Inflammatory macrophage treated with lipopolysaccharide for 1 hour (primary cell): ENCODE measurements around the gene C18orf32.
"Not testable (repeated sequence)": the region's sequence is repeated elsewhere in the genome, so short reads cannot be mapped to it uniquely, and the experiment has no call there.

Source experiments
- DNase-seq, 2 donors: peaks; one replicate each; pipeline ENCODE4 v3.0.0-alpha.2; 2020 to 2022

C18orf32 gene

DNA sequence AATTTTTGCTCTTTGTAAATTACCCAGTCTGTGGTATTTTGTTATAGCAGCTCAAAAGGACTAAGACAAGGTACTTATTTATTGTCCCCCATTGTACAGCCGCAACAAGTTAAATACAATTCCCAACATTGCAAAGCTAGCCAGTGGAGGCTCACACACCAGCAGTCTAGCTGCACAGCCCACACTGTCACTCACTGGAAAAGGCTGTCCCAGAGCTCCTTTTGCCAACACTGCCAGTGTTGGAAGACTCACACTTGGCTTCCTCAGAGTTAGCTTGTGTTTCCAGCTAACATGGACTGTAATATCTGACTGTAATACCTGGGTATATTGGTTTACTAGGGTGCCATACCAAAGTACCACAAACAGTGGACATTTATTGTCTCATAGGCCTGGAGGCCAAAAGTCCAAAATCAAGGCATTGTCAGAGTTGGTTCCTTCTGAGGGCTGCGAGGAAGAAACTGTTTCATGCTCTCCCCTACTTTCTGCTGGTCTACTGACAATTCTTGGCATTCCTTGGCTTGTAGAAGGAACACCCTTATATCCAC is 19.9 kb downstream of the C18orf32 start:
- DNase-seq = no peak

DNA sequence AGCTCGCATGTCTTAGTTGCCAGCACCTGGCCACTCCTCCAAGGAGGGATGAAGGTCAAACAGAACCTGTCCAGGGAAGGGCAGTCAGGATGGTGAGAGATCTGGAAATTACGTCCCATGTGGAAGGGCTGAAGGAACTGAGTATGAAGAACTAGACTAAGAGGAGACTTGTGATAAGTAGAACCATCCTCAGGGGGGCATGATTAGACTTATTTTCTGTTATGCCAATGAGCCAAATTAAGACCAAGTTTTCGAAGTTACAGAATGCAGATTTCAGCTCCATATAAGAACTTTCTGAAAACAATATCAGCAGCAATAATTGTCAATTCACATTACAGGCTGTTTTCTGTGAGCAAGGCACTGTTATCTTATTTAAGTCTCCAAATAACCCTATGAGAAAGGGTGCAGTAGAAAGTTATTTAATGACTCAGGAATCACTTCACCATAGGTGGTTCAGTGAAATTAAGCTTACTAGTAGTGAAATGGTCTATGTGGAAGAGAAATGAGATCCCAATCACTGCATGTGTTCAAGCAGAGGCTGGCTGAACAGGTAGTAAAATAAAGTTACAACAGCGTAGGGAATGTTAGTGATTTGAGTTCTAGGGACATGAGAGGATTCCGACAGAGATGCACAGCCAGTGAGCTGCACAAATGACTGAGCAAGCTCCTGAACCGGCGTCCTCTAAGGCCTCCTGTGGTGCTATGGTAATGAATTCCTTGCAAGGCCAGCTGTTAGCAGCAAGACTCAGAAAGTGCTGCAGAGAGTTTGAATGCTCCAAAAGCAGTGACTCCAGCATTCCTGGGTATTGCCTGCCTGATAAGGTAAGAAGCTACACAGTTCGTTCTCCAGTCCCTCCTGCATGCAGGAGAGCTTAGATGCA is 22.1 kb downstream of the C18orf32 start:
- no peak for DNase-seq

DNA sequence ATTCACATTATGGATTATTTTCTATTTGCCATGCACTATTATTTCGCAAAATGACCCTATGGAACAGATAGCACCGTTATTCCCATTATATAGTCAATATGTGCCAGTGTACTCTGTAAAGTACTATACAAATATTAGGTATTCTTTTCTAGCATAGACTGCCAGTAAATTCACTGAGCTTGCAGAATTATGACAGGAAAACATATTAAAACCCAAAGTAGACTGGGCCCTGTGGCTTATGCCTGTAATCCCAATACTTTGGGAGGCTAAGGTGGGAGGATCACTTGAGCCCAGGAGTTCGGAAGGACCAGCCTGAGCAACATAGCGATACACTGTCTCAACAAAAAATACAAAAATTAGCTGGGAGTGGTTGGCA is 25.4 kb downstream of the C18orf32 start:
- no peak for DNase-seq

DNA sequence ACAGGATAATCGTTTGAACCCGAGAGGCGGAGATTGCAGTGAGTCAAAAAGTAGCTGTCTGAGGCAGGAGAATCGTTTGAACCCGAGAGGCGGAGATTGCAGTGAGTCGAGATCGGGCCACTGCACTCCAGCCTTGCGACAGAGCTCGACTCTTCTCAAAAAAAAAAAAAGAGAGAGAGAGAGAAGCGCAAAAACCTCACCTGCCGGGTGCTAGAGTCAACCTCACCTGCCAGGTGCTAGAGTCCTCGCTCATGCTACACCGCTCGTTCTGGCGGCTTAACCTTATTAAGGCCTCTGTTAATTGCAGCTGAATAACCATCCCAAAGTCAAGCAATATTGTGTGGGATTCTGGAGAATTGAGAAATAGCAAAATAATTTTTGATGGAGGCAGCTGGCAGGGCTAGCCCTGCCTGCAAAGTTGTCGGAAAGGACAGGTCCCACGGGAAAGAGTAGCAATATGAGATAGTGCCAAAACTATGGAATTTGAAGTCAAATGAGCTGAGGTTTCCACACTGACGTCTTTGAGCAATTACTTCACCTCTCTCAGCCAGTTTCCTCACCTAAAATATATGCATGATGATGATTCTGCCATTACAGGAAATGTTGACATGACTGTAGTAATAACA is 25.9 kb downstream of the C18orf32 start:
- DNase-seq = no peak

DNA sequence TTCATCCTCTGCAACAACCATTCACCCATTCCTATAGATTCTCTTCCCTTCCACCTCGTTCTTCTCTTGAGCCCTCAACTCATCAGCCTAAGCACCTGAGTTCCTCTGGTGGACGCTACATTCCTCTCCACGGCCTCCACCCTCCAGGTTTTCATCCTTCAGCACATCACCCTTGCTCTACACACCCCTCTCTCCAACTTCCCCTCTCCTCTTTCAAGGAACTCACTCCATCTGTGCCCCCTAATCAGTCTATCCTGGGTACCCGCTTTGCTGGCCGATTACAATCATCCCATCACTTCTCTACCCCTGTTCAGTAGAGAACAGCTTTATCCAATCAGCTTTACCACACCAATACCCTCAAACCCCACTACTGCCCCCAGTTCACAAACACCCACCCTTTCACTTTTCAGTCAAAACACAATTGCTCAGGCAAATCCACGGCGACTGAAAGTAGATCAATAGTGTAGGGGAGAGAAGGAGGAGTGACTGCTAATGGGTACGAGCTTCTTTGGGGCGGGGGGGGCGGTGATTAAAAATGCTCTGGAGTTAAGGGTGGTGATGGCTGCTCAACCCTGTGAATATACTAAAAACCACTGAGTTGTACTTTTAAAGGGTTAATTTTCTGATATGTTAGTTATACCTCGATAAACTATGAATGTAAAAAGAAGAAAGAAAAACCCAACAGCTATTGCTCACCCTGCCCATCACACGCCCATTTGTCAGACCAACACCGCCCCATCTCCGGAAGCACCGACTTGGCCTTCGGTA is 27.4 kb downstream of the C18orf32 start:
- DNase-seq = peak; percentile 14 to 25

DNA sequence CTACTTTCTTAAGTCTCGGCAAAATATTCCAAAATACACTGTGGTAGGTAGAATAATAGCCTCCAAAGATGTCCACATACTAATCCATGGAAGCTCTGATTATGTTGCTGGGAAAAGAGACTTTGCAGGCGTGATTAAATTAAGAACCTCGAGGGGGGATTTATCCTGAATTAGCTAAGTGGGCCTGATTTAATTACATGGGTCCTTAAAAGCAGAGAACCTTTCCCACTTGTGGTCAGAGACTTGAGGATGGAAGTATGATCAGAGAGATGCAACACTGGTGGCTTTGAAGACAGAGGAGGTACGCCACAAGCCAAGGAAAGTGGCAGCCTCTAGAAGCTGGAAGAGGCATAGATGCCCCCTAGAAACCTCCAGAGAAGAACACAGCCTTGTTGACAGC is 29.4 kb downstream of the C18orf32 start:
- DNase-seq = no peak

DNA sequence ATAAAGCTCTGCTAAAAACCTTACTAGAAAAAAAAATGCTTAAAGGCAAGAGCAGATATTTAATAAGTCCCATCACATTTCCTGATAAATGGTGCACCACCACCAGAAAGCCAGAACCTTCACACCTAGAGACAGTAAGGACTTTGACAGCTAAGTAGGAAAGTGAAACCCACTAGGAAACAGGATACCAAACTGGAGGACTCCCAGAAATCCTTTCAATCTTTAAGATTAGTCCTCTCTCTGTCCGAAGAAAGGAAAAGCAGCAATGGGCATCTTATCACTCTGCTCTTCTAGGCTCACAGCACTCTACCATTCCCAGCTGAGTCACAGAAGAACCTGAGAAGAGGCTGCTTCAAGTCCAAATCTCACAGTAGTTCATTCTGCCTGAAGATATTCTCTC is 30.2 kb downstream of the C18orf32 start:
- DNase-seq = no peak

DNA sequence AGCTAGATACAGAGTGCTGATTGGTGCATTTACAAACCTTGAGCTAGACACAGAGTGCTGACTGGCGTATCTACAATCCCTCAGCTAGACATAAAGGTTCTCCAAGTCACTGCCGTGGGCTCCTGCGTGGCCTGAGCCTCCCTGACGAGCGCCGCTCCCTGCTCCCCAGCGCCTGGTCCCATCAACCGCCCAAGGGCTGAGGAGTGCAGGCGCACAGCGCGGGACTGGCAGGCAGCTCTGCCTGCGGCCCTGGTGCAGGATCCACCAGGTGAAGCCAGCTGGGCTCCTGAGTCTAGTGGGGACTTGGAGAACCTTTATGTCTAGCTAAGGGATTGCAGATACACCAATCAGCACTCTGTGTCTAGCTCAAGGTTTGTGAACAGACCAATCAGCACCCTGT is 34.5 kb downstream of the C18orf32 start:
- DNase-seq = not testable (repeated sequence)

DNA sequence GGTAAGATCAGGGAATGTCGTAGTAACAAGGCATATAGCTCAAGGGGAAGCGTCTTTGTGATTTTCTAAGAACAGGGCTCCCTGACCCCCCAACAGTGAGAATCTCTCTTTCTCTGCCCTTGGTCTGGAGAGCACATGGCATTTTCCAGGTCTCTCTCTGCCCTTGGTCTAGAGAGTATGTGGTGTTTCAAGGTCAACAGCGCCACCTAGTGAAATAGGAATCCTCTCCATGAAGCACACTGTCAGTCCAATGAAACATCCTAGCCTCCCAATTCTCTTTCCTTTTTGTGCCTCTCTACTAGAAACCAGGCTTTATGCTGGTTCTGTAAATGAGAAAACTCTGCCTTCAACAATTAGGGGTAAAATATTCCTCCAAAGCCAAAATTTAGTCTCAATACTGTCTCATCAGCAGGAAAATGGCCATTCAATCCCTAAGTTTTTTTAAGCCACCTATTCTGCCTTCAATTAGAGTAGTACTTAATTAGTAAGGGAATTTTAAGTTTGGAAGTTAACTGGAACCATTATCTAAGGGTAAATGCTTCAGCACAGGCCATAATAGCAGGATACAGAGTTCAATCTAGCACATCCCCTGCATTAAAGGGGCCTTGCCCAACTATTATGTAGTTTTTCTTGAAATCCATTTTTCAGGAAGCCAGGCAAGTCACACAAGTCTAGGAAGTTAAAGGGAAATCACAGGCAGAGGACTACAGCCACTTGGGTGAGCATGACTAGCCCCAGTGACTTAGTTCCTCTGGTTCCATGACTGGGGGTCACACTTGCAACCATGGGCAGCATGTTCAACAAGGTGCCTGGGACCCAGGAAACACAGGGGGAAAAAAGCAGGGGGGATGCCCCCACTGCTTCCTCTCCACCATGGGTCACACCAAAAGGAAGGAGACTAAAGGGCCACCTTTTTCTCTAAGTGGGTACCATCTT is 39.0 kb downstream of the C18orf32 start:
- DNase-seq = peak; percentile 8 to 56

DNA sequence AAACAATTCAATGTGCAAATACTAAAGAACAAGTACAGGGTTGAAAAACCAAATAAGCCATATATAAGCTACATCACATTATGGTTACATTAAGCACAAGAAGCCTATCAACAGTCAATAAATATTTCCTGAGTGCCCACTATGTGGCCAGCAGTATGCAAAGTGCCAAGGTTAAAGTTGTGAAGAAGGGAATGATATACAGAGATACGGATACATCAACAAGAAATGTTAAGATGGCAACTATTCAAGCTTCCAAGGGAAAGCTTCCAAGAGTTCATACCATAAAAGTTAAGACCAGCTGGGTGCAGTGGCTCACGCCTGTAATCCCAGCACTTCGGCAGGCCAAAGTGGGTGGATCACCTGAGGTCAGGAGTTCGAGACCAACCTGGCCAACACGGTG is 40.6 kb downstream of the C18orf32 start:
- no peak for DNase-seq

DNA sequence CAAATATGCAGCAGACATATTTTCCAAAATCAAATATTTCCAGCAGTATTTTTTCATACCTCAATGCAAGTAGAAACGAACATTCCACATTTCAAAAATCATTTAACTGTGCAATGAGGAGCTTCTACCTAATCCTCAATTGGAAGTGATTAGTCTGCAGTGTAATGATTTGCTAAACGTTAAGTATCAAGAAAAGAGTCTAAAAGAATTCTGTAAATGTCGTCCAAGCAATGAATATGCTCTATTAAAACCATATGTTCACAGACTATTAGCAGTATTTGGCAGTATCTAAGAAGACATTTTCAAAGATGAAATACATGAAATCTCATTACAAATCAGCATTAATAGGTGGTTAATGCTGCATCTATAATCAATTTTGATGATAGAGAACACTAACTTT is 42.5 kb downstream of the C18orf32 start:
- no peak for DNase-seq

DNA sequence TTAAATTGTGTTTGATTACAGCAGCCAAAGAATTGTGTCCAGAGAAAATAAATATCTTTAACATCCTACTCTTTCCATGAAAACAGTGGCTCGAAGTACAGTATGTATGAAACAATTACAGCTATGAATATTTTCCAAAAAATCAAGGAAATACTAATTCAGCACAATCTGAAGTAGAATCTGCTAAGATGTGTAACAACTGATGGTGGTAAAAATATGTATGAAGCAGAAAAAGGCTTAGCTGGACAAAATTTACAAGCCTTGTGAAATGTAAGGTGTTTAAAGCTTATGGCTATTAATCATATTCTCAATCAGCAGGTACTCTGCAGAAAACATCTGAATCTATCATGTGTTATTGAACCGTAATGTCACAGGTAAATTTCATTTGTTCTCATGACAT is 43.2 kb downstream of the C18orf32 start:
- no peak for DNase-seq

DNA sequence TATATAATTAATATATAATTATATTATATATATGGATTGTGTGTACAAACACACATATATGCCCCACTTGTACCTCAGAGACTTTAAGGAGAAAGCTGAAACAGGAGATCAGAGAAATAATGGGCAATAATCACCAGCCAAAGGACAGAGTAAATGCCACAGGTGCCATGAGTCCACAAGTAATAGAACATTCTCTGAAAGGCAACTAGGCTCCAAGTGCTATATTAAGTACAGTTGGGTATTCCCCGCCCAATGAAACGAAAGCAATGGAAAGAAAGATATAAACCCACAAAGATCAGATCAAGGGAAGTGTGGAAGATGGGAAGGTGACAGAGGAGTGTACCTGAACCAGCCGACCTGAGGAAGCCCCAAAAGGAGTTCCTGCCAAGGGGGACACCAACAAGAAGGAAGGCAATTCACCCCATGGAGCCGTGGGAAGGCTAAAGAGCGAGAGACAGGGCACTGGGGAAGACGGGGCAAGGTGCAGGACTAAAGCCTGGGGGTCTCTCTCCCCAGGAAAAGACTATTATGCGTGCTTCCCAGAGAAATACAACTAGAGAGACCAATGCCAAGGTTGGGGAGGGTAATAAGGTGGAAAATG is 45.6 kb downstream of the C18orf32 start:
- DNase-seq = no peak

DNA sequence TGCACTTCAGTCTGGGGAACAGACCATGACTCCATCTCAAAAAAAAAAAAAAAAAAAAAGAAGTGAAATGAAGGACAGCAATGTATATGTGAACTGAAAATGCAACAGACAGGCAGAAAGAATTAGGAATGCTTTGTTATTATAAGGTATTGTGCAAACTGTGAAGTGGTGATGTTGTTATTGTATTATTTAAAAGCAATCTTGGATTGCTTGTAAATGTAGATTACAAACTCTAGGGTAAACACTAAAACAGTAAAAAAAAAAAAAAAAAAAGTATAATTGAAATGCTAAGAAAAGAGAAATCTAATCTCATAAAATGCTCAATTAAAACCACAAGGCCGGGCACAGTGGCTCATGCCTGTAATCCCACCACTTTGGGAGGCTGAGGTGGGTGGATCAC is 51.9 kb downstream of the C18orf32 start:
- DNase-seq = no peak

DNA sequence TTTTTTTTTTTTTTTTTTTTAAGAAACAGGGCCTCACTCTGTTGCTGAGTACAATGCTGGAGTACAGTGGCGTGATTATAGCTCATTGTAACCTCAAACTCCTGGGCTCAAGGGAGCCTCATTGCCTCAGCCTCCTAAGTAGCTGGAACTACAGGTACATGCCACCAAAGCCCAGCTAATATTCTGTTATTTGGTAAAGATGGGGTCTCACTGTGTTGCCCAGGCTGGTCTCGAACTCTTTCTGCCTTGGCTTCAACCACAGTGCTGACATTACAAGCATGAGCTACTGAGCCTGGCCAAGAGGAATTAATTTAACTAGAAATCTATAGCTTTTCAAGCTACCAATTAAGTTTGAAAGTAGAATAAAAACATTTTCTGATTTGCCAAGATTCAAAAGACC is 54.4 kb downstream of the C18orf32 start:
- no peak for DNase-seq

DNA sequence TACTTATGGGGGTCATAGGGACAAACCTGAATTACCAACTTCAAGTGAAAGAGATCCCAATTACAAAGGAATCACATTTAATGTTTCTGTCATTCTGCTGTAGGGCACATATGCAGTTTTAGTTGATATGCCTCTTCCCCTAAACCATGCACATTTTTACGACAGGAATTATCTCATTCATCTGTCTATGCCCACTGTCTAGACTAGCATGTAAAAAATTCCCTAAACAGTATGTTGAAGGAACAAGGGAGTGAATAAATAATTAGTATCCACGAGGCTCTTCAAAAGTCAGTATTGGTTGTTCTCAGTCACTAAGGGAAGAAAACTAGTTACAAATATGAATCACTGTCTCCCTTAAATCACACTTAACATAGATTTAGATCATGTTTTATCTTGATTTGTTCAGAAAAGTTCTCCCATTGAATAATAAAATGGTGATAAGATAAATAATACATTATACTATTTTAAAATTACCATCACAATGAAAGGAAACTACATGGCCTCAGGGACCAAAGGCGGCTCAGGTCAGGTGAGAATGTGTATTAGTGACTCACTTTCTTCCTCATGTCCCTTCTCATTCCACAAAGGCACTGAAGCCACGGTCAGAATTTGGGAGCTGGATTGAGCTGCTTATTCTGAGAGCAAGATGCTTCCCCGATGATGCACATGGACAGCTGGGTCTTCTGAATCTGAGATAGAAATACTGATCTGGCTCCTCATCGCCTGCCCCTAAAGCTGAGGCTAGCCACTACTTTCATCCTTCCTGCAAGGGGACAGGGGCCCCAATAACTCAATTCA is 55.7 kb downstream of the C18orf32 start:
- DNase-seq = no peak
